Adipocyte (in vitro differentiated cells): ENCODE measurements around the gene PPP6C.
A peak's percentile ranks its signal among the peaks of the same experiment; 100 is the strongest.
"Not testable (repeated sequence)": the region's sequence is repeated elsewhere in the genome, so short reads cannot be mapped to it uniquely, and the experiment has no call there.

ENCODE experiments used
- DNase-seq: peaks from one replicate; pipeline ENCODE4 v3.0.0-alpha.2; 2015; ENCODE audit warnings: low read depth
- H3K27me3 ChIP-seq: replicated peaks from 2 replicates; pipeline ENCODE4 v1.7.0; 2013; ENCODE audit warnings: mild to moderate bottlenecking, low read length, moderate library complexity; ENCODE audit not compliant: control insufficient read depth, insufficient read depth
- H3K36me3 ChIP-seq: 2 replicates; pipeline ENCODE4 v1.7.0; 2013; ENCODE audit warnings: low read length, mild to moderate bottlenecking, moderate library complexity; ENCODE audit not compliant: control insufficient read depth, insufficient read depth, severe bottlenecking
- H3K4me1 ChIP-seq: 2 replicates; pipeline ENCODE4 v1.7.0; 2013; ENCODE audit warnings: mild to moderate bottlenecking, low read length, moderate library complexity; ENCODE audit not compliant: control insufficient read depth, insufficient read depth
- H3K4me3 ChIP-seq: 2 replicates; pipeline ENCODE4 v1.7.0; 2013; ENCODE audit warnings: mild to moderate bottlenecking, low read length, moderate library complexity
- H3K9ac ChIP-seq: 2 replicates; pipeline ENCODE4 v1.7.0; 2013; ENCODE audit warnings: mild to moderate bottlenecking, low read length, moderate library complexity
- H3K9me3 ChIP-seq: 2 replicates; pipeline ENCODE4 v1.7.0; 2013; ENCODE audit warnings: mild to moderate bottlenecking, low read length, moderate library complexity; ENCODE audit not compliant: control insufficient read depth

The PPP6C gene

DNA sequence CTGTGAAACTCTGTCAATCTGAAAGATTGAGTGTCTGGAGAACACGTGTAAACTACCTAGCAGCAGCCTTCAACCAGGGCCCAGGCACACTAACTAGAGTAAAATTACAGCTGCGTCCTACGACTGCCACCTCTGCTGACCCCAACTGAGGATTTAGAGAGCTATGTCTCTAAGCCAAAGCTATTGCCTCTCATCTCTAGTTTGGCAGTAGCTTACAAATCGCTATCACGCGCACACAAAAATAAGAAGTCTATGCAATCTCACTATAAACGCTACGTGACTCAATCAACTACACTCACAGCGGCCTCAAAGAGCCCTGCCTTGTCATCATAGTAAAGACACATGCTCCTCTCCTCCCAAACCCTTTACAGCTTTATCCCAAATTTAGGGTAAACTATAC, 8.7 kb downstream of the PPP6C start:
- DNase-seq: no peak
- Histone ChIP-seq H3K27me3 (no peaks in the 10 kb centered on the region), H3K4me3 (no peak overlapping the region), H3K4me1 (peaks cover 37% of the 10 kb centered on the region), H3K9me3 (no peaks in the 10 kb centered on the region), H3K36me3 (no peaks in the 10 kb centered on the region), H3K9ac (no peak overlapping the region)

DNA sequence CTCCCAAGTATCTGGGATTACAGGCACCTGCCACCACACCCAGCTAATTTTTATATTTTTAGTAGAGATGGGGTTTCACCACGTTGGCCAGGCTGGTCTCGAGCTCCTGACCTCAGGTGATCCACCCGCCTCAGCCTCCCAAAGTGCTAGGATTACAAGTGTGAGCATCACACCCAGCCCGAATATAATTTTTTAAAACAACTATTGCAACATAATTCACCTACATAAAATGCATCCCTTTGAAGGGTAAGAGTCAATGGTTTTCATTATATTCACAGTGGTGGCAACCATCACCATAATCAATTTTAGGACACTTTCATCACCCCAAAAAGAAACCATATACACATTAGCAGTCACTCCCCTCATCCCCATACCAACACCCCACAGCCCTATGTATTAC, 9.8 kb downstream of the PPP6C start:
- not testable (repeated sequence) for H3K9ac ChIP-seq, H3K9me3 ChIP-seq, H3K36me3 ChIP-seq, H3K27me3 ChIP-seq, H3K4me3 ChIP-seq, DNase-seq
- H3K4me1 ChIP-seq: peaks cover 36% of the 10 kb centered on the region

DNA sequence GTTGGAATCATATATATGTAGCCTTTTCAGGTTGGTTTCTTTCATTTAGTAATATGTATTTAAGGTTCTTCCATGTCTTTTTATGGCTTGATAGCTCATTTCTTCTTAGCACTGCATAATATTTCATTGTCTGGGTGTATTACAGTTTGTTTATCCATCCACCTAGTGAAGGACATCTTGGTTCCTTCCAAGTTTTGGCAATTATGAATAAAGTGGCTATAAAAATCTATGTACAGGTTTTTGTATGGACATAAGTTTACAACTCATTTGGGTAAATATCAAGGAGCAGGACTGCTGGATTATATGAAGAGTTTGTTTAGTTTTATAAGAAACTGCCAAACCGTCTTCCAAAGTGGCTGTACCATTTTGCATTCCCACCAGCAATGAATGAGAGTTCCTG, 11.7 kb downstream of the PPP6C start:
- Histone ChIP-seq H3K4me1 (peaks cover 26% of the 10 kb centered on the region), H3K36me3 (peaks cover 7% of the 10 kb centered on the region), H3K4me3 (no peak overlapping the region), H3K27me3 (no peaks in the 10 kb centered on the region), H3K9me3 (no peaks in the 10 kb centered on the region), H3K9ac (no peak overlapping the region)
- no peak for DNase-seq

DNA sequence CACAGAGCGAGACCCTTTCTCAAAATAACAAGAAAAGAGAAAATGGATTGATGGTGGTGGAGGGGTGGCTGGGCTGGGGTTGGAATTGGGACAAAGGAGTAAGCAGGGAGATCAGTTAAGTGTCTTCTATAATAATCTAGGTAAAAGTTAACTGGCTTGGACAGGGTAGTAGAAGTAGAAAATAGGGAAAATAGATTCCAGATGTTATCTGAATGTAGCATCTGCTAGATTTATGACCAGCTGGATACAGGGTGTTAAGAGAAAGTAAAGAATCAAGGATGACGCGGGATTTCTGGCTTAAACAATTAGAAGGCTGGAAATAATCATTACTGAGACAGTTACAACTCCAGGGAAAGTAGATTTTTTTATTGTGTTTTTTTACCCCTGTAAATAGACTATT, 13.0 kb downstream of the PPP6C start:
- Histone ChIP-seq H3K4me1 (peaks cover 30% of the 10 kb centered on the region), H3K9me3 (no peaks in the 10 kb centered on the region), H3K36me3 (peaks cover 7% of the 10 kb centered on the region), H3K9ac (peak overlapping the region; percentile 82), H3K4me3 (peak overlapping the region; percentile 72), H3K27me3 (no peaks in the 10 kb centered on the region)
- peak; percentile 16 for DNase-seq

DNA sequence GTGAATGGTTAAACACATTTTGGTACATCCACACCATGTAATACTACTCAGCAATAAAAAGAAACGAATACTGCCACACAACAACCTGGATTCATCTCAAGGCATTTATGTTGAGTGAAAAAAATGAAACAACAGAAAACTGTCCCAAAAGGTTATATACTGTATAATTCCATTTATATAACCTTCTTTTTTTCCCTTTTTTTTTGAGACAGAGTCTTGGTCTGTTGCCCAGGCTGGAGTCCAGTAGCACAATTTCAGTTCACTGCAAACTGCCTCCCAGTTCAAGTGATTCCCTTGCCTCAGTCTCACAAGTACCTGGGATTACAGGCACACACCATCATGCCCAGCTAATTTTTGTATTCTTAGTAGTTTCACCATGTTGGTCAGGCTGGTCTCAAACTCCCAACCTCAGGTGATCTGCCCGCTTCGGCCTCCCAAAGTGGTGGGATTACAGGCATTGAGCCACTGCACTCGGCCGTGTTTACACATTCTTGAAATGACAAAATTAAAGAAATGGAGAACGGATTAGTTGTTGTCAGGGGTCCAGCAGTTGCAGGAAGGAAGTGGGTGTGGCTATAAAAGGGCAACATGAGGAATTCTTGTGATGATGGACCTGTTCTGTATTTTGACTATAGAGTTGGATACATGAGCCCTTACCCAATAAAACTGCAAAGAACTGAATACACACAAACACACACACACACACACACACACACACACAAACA, 17.4 kb downstream of the PPP6C start:
- H3K9ac ChIP-seq: no peak overlapping the region
- H3K9me3 ChIP-seq: no peaks in the 10 kb centered on the region
- peaks cover 20% of the 10 kb centered on the region for H3K36me3 ChIP-seq
- peak; percentile 33 for DNase-seq
- peak overlapping the region; percentile 14 for H3K4me3 ChIP-seq
- H3K4me1 ChIP-seq: peaks cover 23% of the 10 kb centered on the region
- H3K27me3 ChIP-seq: no peaks in the 10 kb centered on the region

DNA sequence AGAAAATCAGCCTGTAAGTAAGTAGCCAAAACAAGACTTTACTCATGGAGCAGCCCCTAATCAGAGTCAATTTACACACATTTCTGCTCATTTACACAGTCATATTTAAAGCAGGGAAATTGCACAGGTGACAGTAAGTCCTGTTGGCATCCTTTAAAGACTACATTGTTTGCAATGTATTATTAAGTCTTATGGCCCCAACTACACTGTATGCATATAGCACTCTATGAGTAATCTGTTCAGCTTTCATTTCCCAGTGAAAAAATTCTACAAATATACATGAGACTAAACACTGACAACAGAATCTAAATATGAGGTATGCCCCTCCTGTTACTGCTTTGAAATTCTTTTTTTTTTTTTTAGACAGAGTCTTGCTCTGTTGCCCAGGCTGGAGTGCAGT, 19.7 kb downstream of the PPP6C start:
- H3K9ac ChIP-seq: no peak overlapping the region
- no peak for DNase-seq

DNA sequence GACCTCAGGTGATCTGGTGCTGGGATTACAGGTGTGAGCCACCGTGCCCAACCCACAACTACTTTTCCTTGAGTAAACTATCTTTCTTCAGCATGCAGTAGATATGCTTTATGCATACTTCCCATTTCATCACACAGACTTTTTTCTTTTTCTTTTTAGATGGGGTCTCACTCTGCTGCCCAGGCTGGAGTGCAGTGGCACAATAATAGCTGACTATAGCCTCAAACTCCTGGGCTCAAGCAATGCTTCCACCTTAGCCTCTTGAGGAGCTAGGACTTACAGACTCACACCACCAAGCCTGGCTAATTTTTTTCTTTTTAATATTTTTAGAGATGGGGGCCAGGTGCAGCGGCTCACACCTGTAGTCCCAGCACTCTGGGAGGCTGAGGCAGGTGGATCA, 22.8 kb downstream of the PPP6C start:
- peaks cover 12% of the 10 kb centered on the region for H3K36me3 ChIP-seq
- peak overlapping the region; percentile 39 for H3K9ac ChIP-seq
- H3K4me1 ChIP-seq: peaks cover 28% of the 10 kb centered on the region
- no peaks in the 10 kb centered on the region for H3K9me3 ChIP-seq
- no peaks in the 10 kb centered on the region for H3K27me3 ChIP-seq
- no peak for DNase-seq
- H3K4me3 ChIP-seq: no peak overlapping the region

More for the DNA sequence above, 19.7 kb downstream of the PPP6C start:
- Histone ChIP-seq H3K4me1 (peaks cover 26% of the 10 kb centered on the region), H3K36me3 (peaks cover 20% of the 10 kb centered on the region), H3K9me3 (no peaks in the 10 kb centered on the region), H3K27me3 (no peaks in the 10 kb centered on the region), H3K4me3 (no peak overlapping the region)

DNA sequence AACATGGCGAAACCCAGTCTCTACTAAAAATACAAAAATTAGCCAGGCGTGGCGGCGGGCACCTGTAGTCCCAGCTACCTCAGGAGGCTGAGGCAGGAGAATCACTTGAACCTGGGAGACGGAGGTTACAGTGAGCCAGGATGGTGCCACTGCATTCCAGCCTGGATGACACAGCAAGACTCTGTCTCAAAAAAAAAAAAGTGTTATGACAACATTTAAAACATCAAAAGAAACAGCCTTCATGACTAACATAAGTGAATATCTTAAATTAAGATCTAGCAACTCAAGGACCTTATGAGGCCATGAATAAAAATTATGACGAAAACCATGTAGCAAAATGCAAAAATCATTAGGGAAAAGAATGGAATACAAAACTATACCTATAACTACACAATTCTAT, 26.7 kb downstream of the PPP6C start:
- H3K36me3 ChIP-seq, H3K4me3 ChIP-seq, H3K27me3 ChIP-seq, H3K9ac ChIP-seq, H3K9me3 ChIP-seq, DNase-seq: not testable (repeated sequence)
- H3K4me1 ChIP-seq: peaks cover 46% of the 10 kb centered on the region

DNA sequence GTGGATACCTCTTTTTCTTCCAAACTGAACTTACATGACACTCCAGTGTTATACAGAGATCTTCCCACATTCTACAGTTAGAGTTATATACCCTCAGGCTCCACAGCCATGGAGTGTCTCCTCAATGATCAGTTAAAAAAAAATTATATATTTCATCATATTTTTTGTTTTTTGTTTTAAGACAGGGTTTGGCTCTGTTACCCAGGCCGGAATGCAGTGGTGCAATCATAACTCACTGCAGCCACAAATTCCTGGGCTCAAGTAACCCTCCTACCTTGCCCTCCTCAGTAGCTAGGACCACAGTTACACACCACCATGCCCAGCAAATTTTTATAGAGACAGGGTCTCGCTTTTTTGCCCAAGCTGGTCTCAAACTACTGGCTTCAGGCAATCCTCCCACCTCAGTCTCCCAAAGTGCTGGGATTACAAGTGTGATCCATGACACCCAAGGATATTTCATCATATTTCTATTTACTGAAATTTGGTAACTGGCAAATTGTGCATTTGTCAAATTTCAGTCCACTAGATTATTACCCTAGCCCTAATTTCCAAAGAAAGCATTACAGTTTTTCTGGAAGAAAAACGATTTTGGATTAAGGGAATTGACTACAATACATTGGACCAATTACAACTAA, 28.2 kb downstream of the PPP6C start:
- Histone ChIP-seq H3K9ac (peak overlapping the region; percentile 84), H3K36me3 (peaks cover 13% of the 10 kb centered on the region), H3K9me3 (no peaks in the 10 kb centered on the region), H3K4me1 (peaks cover 41% of the 10 kb centered on the region), H3K4me3 (peak overlapping the region; percentile 63), H3K27me3 (no peaks in the 10 kb centered on the region)
- peak; percentile 91 for DNase-seq

DNA sequence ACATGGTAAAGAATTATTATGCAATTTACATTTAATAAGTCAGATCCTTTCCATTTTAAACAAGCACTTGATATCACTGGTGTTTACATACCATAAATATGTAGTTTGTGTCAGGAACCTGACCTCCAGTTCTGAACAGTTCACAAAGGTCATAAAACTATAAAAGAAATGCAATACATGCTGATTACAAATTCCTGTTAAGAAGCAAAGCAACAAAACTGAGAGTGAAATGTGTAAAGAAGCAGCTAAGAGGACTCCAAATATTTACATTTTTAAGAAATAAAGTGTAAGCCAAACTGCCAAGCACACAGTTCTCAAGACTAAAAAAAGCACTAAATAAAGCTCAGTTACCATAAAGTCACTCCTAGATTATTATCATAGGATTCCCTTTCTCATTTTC, 28.9 kb downstream of the PPP6C start:
- DNase-seq: no peak
- peak overlapping the region; percentile 63 for H3K4me3 ChIP-seq
- peaks cover 13% of the 10 kb centered on the region for H3K36me3 ChIP-seq
- H3K9me3 ChIP-seq: no peaks in the 10 kb centered on the region
- H3K27me3 ChIP-seq: no peaks in the 10 kb centered on the region
- H3K4me1 ChIP-seq: peaks cover 35% of the 10 kb centered on the region
- H3K9ac ChIP-seq: peak overlapping the region; percentile 84

DNA sequence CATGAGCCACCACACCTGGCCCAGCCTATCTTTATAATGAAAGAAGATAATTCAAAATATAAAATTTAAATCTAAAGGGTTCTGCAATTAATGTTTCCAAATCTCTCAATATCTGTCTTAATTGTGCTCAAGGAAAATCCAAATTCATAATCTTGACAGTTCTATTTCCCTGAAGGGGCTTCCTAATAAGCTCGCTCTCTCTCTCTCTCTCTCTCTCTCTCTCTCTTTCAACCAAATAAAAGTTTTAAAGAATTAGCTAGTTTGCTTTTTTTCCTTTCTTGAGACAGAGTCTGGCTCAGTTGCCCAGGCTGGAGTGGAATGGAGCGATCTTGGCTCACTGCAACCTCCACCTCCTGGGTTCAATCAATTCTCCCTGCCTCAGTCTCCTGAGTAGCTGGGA, 33.1 kb downstream of the PPP6C start:
- DNase-seq: no peak
- Histone ChIP-seq H3K4me3 (no peak overlapping the region), H3K4me1 (peaks cover 17% of the 10 kb centered on the region), H3K9ac (no peak overlapping the region), H3K36me3 (peaks cover 44% of the 10 kb centered on the region), H3K9me3 (no peaks in the 10 kb centered on the region), H3K27me3 (no peaks in the 10 kb centered on the region)
